ENCODE measurements around the gene KRTAP1-1.
"Not testable (repeated sequence)": the region's sequence is repeated elsewhere in the genome, so short reads cannot be mapped to it uniquely, and the experiment has no call there.

The KRTAP1-1 gene

DNA sequence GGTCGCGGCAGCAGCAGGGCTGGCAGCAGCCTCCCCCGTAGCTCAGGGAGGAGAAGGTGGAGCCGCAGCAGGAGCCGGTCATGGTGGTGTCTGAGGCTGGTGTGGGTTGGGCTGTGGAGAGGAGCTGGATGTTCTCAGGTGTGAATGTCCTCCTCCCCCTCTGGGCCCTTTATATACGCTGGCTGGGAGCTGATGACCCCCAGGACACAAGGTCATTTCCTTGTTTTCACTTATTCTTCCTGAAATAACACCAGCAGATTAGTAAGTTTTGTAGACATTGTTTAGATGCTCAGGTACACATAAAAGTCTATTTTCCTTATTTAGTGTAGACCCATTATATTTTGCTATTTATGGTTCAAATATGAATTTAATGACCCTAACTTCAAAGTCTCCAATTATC, 13.9 kb upstream of the KRTAP1-1 start, which contains the start of gene KRTAP2-2:
Gene KRTAP2-2, minus strand, starts transcription at position 101 of the 400 bp plus-strand sequence. Its CDS starts 19 bp downstream, at position 82.
- DNase-seq = not testable (repeated sequence)

DNA sequence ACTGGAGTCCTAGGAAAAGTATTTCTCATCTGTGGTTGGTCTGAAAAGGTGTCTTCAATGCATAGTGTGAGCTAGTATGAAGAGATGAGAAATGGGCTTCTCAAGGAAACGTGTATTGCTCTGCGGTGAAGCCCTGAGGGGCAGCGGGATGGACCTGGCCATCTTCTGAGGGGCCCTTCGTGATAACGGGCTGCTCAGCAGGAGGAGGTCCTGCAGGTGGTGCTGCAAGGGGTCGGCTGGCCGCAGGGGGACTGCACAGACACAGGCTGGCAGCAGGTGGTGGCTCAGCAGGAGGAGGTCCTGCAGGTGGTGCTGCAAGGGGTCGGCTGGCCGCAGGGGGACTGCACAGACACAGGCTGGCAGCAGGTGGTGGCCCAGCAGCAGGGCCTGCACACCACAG, 13.3 kb upstream of the KRTAP1-1 start:
- not testable (repeated sequence) for DNase-seq

DNA sequence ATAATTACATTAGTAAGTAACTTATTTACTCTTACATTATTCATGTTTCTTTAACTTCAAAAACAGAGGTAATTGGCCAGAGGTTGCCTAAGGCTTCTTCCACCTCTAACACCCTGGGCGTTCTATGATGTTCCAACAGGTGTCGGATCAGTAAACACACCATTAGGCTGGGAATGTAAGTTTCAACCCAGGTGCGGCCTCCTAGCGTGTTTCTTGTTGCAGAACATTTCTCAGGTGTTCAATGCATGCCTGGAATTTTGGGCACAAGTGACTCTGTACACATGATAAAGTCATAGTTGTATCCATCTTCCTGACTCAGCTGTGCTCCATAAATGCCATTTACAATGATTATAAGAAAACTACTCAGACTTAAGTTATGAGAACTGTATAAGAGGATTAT, 12.8 kb upstream of the KRTAP1-1 start:
- no peak for DNase-seq

DNA sequence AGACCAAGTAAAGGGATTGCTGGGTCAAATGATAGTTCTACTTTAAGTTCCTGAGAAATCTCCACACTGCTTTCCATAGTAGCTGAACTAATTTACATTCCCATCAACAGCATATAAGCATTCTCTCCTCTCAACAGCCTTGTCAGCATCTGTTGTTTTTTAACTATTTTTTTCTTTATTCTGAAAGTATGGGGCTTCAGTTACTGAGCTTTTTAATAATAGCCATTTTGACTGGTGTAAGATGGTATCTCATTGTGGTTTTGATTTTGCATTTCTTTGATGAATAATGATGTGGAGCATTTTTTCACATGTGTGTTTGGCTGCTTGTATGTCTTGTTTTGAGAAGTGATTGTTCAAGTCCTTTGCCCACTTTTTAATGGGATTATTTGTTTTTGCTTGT, 11.3 kb upstream of the KRTAP1-1 start:
- no peak for DNase-seq

DNA sequence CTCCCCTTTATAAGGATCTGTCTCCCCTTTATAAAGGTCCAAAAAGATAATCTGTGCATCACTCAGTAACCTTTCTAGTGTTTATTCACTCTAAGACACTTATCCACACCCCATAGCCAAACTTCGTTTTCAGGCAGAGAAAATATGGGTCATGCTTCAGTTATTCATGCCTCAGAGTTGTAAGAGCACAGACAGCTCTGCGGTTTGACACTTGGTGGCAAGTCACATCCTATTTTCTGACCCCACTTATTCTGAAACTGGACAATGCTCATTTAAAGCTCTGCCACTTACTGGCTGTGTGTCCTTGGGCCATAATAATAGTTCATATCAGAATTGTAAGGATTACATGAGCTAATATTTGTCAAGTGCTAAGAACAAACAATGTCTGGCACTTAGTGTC, 7.9 kb upstream of the KRTAP1-1 start:
- DNase-seq = no peak

DNA sequence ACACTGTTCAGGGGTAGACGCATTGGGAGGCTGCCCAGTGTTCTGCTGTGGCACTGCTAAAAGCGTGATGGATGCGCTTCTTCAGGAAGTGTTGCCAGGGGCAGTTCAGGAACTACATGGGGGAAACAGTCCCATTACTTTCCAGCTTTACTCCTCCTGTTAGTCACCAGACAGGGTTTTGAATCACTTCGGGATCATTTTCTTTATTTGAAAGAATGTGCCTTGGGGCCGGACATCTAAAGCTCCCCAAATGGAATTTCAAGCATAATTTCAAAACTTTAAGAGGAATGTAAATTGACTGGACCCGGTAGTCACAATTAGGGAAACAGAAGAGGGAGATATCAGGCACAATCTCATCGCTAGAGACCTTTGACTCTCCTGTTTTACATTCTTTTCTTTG, 7.2 kb upstream of the KRTAP1-1 start:
- no peak for DNase-seq

DNA sequence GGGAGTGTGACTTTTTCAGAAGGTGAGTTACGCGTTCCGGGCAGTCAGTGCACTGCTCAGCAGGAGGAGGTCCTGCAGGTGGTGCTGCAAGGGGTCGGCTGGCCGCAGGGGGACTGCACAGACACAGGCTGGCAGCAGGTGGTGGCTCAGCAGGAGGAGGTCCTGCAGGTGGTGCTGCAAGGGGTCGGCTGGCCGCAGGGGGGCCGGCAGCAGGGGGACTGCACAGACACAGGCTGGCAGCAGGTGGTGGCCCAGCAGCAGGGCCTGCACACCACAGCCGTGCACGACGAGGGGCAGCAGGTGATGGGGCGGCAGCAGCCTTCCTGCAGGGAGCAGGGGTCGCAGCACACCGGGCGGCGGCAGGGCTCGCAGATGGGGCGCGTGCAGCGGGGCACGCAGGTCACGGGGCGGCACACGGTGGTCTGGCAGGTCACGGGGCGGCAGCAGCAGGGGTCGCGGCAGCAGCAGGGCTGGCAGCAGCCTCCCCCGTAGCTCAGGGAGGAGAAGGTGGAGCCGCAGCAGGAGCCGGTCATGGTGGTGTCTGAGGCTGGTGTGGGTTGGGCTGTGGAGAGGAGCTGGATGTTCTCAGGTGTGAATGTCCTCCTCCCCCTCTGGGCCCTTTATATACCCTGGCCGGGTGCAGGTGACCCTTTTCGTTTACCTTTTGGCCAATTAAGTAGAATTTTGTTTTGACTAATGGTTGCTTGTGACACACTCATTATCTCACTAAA, 5.7 kb upstream of the KRTAP1-1 start, which contains the start of gene KRTAP2-1:
Gene KRTAP2-1, minus strand, starts transcription at position 582 of the 731 bp plus-strand sequence. Its CDS starts 49 bp downstream, at position 533.
- not testable (repeated sequence) for DNase-seq

DNA sequence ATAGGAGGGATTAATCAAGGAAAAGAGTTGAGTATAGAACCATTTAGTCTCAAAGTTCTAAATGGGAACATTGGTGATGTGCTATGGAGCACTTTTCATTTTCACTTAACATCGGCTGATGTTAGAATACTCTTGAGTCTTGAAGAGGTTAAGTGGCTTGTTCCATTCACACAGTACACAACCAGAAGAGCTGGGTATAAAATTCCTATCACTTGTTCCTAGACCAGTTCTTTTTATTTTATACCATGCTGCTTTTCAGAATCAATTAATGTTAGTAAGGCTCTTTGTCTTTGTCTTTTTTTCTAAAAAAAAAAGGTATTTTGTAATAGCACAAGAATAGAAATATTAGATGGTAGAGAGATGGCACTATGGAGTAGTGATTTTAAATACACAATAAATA, 1.7 kb upstream of the KRTAP1-1 start:
- DNase-seq = no peak

DNA sequence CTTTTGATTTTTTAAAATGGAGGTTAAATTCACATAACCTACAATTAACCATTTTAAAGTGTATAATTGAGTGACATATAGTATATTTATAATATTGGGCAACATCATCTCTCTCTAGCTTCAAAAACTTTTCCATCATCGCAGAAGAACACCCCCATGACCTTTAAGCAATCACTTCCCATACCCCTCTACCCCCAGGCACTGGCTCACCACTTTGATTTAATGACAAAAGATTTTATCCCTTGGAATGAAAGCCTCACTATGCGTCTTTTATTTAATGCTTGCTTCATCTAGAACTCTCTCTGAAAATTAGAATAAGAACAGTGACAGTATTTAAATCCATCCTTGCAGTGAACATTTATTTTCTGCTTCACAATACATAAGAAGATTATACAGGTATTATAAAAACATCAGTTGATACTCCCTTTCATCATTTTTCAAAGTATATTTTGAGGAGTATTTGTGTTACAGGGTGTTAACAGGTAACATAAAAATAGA, 3.3 kb downstream of the KRTAP1-1 start:
- DNase-seq = no peak

DNA sequence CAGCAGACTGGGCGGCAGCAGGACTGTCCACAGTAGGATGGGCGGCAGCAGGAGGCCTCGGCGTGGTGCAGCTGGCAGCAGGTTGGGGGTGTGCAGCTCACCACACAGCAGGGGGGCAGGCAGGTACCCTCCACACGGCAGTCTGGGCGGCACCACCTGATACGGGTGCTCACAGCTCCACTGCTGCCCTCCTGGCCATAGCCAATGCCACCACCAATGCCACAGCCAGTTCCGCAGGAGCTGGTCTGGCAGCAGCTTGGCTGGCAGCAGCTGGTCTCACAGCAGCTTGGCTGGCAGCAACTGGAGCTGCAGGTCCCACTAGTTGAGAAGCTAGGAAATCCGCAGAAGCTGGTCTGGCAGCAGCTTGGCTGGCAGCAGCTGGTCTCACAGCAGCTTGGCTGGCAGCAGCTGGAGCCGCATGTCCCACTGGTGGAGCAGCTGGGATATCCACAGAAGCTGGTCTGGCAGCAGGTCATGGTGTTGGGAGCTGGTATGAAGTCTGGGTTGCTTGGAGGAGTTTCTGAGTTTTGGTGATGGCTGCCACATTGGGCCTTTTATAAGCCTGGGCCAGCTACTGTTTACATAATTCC, 6.8 kb downstream of the KRTAP1-1 start, which contains the start of gene KRTAP1-3:
Gene KRTAP1-3, minus strand, starts transcription at position 529 of the 590 bp plus-strand sequence. Its CDS starts 53 bp downstream, at position 476.
- not testable (repeated sequence) for DNase-seq

DNA sequence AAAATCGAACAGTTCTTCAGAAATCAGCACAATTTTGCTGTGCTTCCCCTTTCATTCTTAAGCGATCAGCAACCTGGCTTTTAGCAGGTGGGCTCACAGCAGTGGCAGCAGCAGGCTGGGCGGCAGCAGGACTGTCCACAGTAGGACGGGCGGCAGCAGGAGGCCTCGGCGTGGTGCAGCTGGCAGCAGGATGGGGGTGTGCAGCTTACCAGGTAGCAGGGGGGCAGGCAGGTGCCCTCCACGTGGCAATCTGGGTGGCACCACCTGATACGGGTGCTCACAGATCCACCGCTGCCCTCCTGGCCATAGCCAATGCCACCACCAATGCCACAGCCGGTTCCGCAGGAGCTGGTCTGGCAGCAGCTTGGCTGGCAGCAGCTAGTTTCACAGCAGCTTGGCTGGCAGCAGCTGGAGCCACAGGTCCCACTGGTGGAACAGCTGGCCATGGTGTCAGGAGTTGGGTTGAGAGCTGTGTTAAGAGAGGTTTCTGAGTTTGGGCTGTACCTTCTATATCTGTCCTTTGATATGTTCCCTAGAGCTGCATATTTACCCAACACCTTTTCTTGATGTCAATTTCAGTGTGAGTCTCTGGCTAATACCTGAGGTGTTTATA, 11.5 kb downstream of the KRTAP1-1 start, which contains the start of gene KRTAP1-4:
Gene KRTAP1-4, minus strand, starts transcription at position 563 of the 613 bp plus-strand sequence. Its CDS starts 117 bp downstream, at position 446.
- no peak for DNase-seq

DNA sequence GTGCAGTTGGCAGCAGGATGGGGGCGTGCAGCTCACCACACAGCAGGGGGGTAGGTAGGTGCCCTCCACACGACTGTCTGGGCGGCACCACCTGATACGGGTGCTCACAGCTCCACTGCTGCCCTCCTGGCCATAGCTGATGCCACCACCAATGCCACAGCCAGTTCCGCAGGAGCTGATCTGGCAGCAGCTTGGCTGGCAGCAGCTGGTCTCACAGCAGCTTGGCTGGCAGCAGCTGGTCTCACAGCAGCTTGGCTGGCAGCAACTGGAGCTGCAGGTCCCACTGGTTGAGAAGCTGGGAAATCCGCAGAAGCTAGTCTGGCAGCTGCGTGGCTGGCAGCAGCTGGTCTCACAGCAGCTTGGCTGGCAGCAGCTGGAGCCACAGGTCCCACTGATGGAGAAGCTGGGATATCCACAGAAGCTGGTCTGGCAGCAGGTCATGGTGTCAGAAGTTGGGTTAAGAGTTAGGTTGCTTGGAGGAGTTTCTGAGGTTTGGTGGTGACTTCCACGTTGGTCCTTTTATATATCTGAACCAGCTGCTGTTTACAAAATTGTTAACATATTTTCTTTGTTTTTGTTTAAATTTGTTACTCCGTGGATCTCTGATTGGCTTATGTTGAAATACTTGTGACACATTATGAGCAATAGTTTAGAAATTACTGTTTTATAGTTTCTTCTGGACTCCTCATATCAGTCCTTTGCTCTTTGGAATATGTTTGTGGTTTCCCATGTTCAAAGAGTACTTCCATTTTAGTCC, 14.4 kb downstream of the KRTAP1-1 start, which contains the start of gene KRTAP1-5:
Gene KRTAP1-5, minus strand, starts transcription at position 494 of the 757 bp plus-strand sequence. Its CDS starts 53 bp downstream, at position 441.
- DNase-seq = no peak

DNA sequence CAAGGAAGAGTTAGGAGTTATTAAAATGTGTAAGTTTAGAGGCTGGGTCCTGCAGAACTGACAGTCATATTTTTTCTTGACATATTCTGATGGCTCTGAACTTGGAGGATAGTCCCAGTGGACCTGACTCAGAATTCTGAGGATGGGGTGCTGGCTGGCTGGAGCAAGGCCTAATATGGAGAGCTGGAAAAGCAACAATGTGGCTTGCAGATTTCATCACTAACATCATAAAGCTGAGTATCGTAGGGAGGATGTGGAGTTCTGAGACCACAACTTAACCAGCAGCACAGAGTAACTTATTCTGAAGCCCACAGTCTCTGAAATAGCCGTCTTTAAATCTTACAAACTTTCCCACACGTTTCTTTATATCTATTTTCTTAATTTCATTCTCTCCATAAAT, 16.6 kb downstream of the KRTAP1-1 start:
- DNase-seq = no peak

DNA sequence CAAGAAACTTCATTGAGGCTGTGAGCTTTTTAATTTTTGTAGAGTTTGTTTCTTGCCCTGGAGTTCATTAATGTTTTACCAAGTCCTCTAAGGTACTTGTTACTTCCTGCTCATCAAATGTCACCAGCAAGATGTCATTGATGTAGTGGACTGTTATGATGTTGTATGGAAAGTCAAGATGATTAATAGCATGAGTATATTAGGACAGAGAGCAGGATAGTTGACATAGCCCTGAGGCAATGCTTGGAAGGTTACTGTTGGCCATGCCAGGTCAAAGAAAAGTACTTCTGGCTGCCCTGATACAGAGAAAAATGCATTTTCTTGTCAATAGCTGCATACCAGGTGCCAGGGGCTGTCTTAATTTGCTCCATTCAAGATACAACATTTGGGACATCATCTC, 20.9 kb downstream of the KRTAP1-1 start:
- DNase-seq = no peak

DNA sequence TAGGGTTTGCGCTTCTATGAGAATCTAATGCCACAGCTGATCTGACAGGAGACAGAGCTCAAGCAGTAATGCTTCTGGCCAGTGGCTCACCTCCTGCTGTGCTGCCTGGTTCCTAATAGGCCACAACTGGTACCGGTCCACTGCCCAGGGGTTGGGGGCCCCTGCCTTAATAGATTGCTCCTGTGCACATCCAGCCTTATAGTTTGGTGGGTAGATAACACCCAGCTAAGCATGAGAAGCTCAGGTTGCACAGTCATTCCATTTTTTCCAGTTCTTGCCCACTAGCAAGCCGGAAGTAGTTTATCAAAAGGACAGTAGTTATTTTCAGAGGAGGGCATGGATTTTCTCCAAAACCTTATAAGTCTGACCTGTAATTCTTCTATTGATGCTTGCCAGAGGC, 21.8 kb downstream of the KRTAP1-1 start:
- no peak for DNase-seq

DNA sequence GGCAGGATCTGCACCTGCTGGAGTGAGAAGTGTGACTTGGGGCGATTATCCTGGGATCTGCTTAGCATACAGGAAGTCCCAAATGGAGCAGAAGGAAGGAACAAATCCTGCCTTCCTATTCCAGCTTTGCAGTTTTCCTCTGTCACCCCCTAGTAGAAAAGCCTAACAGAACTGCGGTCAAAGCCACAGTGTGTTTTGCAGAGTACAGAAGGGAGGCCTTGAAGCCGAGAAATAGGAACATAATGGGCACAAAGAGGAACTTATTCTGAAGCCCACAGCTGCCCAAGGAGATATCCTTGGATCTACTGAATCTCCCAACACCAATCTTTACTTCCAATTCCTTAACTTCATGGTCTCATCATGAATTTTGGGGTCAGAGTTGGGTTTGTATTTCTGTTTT, 22.7 kb downstream of the KRTAP1-1 start:
- no peak for DNase-seq

DNA sequence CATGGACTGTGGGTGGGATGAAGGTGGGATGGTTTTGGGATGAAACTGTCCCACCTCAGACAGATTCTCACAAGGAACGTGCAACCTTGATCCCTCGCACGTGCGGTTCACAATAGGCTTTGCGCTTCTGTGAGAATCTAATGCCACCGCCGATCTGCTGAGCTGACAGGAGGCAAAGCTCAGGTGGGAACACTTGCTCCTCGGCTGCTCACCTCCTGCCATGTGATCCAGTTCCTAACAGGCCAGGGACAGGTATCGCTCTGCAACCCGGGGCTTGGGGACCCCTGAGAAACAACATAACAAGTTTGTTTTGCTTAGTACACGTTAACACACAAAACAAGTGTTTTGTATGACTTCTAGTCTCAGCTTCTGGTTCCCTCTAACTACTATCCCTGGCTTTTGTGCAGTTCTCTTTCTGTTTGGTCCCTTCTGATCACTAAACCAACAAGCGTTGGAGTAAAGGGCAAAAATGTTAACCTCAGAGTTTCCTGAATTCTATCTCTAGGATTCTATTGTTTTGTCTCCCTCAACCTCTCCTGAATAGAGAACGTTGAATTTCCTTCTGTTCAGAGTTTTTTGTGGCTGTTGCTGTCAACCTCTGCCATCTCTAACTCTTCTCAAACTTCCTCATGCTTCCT, 24.6 kb downstream of the KRTAP1-1 start:
- no peak for DNase-seq

DNA sequence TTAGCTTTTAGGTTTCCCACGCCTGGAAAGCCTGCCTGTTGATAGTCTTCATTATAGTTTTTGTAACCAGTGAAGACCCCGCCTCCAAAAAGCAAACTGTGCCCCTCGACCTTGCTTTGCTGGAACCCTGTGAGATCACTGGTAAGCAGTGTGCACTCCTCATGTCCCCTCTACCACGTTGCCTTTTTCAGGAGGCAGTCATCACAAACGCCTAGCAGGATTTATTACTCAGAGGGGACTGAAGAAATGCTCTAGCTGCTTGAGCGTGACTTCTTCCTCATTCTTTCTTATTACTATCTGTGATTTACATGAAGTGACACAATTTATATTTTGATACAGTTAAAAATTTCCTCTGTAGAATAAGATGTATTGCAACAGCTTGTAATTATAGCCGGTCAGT, 25.8 kb downstream of the KRTAP1-1 start:
- no peak for DNase-seq

DNA sequence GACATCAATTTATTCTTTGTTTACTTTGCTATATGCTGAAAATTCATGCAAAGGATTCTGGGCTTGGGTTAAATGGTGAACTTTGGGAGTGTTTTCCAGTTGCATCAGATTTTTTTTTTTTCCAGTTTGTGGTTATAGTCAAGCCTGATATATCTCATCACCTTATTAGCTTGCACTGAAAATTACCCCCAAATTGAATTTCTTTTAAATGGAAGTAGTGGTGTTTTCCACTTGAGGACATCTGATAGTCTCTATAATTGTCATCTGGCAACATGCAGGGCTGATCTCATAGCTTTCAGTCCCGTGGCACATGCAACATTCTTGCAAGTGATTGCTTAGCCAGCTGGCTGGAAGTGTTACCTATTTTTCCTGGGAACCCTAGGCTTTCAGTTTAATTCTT, 27.6 kb downstream of the KRTAP1-1 start:
- no peak for DNase-seq

DNA sequence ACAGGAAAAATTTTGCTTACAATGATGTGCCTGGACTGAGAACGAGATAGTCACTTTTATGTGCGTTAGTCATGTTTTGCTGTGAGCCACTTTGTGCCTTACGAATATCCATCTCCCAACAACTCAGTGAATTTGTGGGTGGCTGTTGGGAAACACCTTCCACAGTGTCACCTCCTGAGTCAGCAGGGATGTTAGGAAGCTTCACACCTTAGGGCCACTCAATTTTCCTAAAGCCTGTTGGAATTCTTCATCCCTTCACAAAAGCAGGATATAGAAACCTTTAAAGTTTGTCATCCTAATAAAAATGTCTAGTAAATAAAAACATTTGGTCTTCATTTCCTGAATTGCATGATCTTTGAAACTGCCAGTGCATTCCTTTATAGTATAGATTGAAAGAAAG, 28.1 kb downstream of the KRTAP1-1 start:
- no peak for DNase-seq

DNA sequence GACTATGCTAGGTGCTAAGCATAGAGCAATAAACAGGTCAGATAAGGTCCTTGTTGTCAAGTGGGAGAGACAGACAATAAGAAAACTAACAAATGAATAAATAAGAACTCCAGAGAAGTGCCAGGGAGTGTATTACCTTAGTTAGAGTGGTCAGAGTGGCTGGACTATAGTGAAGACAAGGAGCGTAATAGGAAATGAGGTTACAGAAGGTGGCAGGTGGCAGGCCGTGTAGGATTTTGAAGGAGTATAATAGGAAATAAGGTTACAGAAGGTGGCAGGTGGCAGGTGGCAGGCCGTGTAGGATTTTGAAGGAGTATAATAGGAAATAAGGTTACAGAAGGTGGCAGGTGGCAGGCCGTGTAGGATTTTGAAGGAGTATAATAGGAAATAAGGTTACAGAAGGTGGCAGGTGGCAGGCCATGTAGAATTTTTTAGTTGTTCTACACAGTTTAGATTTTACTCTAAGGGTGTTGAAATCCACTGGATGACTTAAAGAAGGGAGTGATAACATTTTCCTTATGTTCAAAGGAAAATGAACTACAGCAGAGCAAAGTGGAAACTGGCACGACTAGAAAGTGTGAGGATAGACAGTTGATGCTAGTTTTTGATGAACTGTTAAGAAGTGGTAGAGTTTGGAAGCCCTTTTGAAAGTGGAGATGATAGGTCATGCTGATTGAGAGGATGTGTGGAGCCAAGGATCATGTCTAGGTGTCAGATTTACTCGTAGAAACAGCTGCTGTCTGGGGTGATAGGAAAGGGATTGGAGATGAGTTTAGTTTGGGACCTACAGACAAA, 28.7 kb downstream of the KRTAP1-1 start:
- DNase-seq = no peak

All from effector CD4-positive, alpha-beta T cell (primary cell).